Prostate gland (tissue), 2 donors: ENCODE measurements around the gene CRLF3.
"Not testable (repeated sequence)": the region's sequence is repeated elsewhere in the genome, so short reads cannot be mapped to it uniquely, and the experiment has no call there.

Source experiments
- POLR2A ChIP-seq: fragments of 450-650 bp; IDR thresholded peaks from one replicate; pipeline ENCODE4 v1.6.1; 2016; ENCODE audit warnings: antibody characterized with exemption, mild to moderate bottlenecking
- TF ChIP-seq, protein P1 (sequence below), 4 experiments: fragments of 200-600 bp in 2 of 4; fragments of 450-650 bp in 2 of 4; sonication (generic) in 2 of 4; IDR thresholded peaks; 1 replicate in 3 of 4; 2 replicates in 1 of 4; pipeline ENCODE4 v1.5.1; 2016 to 2019; ENCODE audit warnings: antibody characterized with exemption in 4 of 4, mild to moderate bottlenecking in 2 of 4, moderate library complexity in 2 of 4

DNA sequence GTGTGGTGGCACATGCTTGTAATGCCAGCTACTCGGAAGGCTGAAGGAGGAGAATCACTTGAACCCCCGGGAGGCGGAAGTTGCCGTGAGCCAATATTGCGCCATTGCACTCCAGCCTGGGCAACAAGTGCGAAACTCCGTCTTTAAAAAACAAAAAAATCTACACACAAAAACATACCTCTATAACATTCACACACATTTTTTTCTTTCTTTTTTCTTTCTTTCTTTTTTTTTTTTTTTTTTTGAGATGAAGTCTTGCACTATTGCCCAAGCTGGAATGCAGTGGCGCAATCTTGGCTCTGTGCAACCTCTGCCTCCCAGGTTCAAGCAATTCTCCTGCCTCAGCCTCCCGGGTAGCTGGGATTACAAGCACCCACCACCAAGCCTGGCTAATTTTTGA is 9.6 kb downstream of the CRLF3 start:
- TF ChIP-seq, protein P1, sequence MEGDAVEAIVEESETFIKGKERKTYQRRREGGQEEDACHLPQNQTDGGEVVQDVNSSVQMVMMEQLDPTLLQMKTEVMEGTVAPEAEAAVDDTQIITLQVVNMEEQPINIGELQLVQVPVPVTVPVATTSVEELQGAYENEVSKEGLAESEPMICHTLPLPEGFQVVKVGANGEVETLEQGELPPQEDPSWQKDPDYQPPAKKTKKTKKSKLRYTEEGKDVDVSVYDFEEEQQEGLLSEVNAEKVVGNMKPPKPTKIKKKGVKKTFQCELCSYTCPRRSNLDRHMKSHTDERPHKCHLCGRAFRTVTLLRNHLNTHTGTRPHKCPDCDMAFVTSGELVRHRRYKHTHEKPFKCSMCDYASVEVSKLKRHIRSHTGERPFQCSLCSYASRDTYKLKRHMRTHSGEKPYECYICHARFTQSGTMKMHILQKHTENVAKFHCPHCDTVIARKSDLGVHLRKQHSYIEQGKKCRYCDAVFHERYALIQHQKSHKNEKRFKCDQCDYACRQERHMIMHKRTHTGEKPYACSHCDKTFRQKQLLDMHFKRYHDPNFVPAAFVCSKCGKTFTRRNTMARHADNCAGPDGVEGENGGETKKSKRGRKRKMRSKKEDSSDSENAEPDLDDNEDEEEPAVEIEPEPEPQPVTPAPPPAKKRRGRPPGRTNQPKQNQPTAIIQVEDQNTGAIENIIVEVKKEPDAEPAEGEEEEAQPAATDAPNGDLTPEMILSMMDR (IDR thresholded peaks at IDR 0.05) = not testable (repeated sequence)
- TF ChIP-seq POLR2A = not testable (repeated sequence)
